Hypothalamus (tissue), 51 donors: ENCODE results near the gene RNPS1.
A peak's percentile ranks its signal among the peaks of the same experiment; 100 is the strongest.

ENCODE experiments used
- DNase-seq, 51 donors: peaks; one replicate each; lab custom pipeline; 2025; lab: John Stamatoyannopoulos, UW

RNPS1 gene

GRCh38 chr16:2267913-2268666, at the start of gene RNPS1:
TSS of gene RNPS1 (minus strand) at chr16:2268126. CDS start at chr16:2264643, 3,483 bp downstream.
- DNase-seq = peak; percentile 72 to 99 (median 92)

GRCh38 chr16:2317231-2318020, 49.5 kb upstream of the RNPS1 start:
- DNase-seq = no peak

GRCh38 chr16:2308089-2308962, 40.4 kb upstream of the RNPS1 start:
- DNase-seq = no peak

DNA sequence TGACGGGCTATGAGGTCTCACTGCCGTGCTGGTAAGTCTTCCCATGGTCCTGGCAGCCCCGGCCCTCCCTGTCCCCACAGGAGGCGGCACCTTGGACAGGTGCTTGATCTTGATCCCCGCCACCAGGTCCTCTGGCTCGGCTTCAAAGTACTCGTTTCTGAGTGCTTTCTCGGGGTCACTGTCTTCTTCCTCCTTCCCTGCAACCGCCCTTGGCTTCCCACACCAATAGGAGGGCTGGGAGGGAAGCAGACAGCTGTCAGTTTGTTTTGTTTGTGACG, 31.9 kb upstream of the RNPS1 start:
- DNase-seq = no peak

DNA sequence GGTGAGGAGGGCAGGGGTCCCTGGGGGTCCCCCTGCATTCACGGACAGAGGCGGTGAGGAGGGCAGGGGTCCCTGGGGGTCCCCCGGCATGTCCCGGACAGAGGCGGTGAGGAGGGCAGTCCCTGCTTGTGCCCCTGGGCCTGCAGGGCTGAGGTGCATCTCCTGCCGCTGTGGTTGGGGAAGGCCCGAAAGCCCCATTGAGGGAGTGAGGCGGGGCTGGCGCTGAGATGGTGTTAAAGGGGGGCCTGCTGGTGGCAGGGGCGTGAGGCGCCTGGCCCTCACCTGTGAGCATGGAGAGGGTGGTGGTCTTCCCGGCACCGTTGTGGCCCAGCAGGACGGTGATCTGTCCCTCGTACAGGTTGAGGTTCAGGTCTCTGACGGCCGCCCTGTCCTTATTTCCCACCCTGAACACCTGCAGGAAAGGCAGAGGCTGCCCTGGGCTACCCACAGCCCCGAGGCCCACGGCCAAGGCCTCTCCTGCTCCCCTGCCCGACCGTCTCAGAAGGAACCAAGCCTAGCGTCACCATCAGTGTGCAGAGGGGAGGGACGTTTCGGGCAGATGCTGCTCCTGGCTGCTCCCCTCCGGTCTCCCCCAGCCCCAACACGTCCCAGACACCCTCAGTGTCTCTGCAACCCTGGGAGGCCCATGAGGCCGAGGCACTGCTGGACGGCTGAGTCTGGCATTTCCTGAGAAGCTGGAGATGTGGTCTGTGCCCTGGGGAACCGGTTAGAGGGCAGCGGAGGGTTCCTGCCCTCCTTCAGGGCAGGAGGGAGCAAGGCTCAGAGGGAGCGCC, 31.4 kb upstream of the RNPS1 start:
- no peak for DNase-seq

GRCh38 chr16:2298621-2299020, 30.7 kb upstream of the RNPS1 start:
- DNase-seq = no peak

DNA sequence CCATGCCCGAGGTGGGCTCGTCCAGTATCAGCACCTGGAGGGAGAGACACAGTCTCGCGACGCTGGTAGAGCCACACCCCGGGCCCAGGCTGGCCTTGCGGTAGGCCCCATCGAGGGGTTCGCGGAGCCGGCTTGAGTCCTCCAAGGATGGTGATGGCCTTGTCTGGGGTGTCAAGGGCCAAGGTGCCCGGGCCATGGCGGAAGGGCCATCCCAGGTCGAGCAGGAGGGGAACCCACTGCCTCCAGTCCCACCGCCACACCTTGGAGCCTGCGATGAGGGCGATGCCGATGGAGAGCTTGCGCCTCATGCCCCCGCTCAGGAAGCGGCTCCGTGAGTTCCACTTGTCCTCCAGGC, 29.6 kb upstream of the RNPS1 start:
- no peak for DNase-seq

DNA sequence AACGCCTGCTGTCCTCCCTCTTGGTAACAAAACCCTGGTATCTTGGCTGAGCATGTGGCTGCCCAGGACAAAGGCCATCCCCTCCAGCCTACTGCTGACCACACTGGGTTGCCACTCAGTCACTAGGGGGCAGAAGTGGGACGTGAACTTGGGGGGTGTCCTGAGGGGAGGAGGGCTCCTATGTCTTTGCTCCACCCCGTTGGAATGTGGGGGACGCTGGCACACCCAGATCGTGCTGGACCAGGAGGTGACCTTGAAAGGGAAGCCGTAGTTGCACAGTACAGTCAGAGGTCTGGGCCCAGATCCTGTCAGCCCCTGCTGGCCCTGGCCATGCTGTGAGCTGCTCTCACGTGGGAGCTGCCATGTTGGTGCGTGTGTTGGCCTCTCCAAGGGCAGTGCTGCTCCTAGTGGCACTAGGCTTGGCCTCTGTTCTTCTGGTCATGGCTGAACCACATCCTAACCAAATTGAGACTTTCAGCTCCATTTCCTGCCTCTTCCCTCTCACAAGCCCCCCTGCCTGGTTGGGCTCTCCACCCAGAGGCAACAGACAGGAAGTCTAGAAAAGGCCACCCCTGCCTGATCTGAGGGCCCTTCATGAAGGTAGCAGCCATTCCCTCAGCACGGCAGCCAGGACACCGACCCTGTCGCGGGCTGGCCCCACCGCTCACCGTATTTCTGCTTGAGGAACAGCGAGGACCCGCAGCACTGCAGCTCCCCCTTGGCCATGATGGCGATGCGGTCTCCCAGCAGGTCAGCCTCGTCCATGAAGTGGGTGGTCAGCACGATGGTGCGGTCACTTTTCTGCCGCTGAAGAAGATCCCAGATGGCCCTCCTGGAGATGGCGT, 29.0 kb upstream of the RNPS1 start:
- peak in 6 of 51 donors; percentile 1 to 22 (median 10) for DNase-seq

DNA sequence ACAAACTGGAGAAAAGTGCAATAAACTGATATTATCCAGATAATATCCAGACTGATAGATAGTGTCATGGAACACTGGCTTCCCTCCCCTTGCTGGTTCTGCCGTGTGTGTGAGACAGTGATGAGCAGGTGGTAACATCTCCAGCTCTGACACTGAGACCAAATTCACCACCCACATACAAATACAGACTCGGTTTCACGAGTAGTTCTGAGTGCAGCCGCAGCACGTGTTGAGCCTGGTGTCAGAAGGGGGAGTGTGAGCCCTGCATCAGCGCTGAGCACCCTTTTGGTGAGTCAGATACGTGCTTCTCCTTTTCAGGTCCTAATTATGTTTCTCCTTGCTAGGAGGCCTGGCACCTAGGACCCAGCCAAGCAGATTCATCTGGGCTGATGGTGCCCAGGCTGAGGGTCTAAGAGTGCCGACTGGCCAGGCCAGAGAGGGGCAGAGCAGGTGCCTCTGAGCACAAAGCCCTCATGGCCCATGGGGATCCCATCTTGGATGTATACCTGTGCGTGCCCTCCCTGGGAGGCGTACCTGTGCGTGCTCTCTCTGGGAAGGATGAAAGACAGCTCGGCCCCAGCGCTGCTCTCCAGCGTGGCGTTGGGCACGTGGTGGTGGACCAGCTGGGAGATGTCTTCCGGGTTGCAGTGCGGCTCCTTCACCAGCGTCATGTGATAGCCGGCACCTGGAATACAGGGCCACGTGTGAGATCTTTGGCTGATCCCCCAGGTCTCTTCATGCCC, 27.3 kb upstream of the RNPS1 start:
- peak in 3 of 51 donors; percentile 43 to 46 (median 46) for DNase-seq

DNA sequence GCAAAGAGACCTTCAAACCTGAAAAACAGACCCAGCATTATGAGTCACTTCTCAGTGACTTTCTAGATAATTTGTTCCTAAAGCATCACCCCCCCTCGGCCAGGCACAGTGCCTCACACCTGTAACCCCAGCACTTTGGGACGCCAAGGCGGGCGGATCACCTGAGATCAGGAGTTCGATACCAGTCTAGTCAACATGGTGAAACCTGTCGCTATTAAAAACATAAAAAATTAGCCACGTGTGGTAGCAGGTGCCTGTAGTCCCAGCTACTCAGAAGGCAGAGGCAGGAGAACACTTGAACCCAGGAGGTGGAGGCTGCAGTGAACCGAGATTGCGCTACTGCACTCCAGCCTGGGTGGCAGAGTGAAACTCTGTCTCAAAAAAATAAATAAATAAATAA, 24.3 kb upstream of the RNPS1 start:
- no peak for DNase-seq

- no peak for DNase-seq
Measured at GRCh38 chr16:2289282-2289681, 21.4 kb upstream of the RNPS1 start.

DNA sequence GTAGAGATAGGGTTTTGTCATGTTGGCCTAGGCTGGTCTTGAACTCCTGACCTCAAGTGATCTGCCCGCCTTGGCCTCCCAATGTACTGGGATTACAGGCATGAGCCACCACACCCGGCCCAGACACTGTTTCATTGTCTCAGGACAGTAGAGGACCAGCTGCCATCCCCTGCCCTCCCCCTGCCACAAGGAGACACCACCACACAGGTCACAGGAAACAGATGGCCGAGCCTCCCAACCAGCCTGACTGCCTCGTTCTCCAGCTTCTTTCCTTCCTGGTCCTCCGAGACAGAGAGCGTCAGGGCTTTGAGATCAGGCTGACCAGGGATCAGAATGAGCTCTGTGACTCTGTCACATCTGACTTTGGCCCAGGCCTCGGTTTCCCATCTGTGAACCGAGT, 20.8 kb upstream of the RNPS1 start:
- no peak for DNase-seq

DNA sequence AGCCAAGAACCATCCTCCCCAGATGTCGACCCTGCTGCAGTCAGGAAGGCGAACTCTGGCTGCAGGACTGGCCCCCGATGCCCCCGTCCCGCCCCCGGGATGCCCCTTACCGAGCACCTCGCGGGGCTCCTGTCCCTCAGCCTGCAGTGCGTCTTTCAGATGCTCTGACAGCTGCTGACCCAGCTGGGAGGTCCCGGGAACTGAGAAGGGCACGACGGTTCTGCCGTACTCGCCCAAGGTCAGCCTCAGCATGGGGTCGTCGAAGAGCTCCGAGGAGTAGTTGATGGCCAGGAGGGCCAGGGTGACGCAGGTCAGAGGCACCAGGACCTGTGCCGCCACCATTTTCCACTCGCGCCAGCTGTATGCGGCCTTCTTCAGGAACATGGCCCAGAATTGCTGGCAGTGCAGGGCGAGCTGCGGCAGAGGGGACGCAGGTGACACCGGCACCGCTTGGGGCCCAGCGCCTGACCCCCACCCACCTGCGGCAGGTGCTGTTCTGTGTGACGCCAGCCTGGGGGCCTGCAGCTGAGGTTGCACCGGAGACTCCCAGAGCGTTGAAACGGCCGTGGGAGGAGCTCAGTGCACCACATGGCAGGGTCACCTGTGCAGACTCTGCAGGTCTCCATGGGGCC, 20.1 kb upstream of the RNPS1 start:
- DNase-seq = no peak

- DNase-seq = no peak
Measured at GRCh38 chr16:2286550-2286949, 18.6 kb upstream of the RNPS1 start.

DNA sequence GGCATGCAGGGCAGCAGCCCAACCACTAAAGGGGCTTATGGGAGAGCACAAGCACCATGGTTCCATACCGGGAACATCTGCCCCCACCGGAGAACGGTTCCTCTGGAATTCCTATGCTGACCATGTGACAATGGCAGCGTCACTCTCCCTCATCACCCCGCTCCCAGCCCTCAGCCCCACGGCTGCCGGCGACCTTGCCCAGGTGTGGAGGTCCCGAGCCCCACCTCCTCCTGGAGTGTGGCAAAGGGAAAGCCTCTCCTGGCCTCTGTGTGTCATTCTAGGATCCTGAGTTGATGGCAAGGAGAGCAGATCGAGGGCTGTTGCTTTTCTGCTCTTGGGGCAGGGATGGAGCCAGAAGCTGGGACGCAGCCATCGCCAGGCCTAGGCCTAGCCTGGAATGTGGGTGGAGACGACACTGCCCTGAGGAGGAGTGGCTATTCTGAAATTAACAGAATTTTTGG, 17.8 kb upstream of the RNPS1 start:
- DNase-seq = no peak

DNA sequence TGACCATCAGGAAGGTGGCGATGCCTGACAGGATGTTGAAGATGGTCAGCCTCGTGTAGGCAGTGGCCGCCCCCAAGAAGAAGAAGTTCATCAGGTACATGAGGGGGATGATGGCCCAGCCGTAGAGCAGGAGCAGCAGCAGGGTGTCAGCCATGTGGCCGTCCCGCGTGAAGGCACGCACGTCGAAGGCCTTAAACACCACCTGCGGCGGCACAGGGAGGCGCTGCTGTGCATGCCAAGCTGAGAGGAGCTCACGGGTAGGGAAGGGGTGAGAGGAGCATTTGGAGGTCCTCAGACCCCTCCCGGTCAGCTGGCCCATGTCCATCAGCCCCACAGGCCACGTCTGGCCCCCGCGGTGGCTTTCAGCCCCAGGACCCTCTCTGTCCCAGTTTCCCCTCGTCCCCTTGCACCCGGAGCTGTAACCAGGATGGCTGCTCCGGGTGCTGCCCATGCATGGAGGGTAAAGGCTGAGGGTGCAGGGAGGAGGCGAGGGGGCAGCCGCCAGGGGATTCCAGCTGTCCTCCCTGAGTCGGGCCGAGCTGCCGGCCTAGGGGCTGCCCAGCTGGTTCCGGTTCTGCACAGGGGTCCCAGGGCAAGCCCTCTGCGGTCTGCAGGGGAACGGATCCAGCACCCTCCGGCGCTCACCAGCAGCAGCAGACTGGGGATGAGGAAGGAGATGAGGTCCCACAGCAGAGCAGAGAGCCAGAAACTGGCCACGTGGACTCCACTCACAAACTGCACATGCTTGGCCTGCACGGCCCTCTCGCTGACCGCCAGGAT, 17.1 kb upstream of the RNPS1 start:
- DNase-seq = no peak

- no peak for DNase-seq
Measured at GRCh38 chr16:2284001-2284770, 16.3 kb upstream of the RNPS1 start.
